ENCODE data around the gene UBP1.

The UBP1 gene

DNA sequence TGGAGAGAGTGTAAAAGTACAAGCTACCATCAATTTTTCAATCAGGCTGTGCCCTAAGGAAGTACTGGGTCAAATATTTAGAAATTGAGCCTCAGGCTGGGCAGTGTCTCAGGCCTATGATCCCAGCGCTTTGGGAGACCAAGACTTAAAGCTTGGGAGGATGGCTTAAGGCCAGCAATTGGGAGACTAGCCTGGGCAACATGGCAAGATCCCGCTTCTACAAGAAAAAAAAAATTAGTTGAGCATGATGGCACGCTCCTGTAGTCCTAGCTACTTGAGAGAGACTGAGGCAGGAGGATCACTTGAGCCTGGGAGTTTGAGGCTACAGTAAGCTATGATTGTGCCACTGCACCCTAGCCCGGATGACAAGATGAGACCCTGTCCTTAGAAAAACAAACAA, 2.0 kb upstream of the UBP1 start:
- TF ChIP-seq, protein P1, sequence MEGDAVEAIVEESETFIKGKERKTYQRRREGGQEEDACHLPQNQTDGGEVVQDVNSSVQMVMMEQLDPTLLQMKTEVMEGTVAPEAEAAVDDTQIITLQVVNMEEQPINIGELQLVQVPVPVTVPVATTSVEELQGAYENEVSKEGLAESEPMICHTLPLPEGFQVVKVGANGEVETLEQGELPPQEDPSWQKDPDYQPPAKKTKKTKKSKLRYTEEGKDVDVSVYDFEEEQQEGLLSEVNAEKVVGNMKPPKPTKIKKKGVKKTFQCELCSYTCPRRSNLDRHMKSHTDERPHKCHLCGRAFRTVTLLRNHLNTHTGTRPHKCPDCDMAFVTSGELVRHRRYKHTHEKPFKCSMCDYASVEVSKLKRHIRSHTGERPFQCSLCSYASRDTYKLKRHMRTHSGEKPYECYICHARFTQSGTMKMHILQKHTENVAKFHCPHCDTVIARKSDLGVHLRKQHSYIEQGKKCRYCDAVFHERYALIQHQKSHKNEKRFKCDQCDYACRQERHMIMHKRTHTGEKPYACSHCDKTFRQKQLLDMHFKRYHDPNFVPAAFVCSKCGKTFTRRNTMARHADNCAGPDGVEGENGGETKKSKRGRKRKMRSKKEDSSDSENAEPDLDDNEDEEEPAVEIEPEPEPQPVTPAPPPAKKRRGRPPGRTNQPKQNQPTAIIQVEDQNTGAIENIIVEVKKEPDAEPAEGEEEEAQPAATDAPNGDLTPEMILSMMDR (IDR thresholded peaks at IDR 0.05; ENCODE audit: borderline replicate concordance, control extremely low read depth, extremely low read depth, insufficient read depth, missing control alignments) = no peak
- no peak for DNase-seq (ENCODE audit: low spot score)
- in situ Hi-C loops (cut with MboI; ENCODE audit: low sequenced_read_pairs, unreplicated experiment) = no loop called here

DNA sequence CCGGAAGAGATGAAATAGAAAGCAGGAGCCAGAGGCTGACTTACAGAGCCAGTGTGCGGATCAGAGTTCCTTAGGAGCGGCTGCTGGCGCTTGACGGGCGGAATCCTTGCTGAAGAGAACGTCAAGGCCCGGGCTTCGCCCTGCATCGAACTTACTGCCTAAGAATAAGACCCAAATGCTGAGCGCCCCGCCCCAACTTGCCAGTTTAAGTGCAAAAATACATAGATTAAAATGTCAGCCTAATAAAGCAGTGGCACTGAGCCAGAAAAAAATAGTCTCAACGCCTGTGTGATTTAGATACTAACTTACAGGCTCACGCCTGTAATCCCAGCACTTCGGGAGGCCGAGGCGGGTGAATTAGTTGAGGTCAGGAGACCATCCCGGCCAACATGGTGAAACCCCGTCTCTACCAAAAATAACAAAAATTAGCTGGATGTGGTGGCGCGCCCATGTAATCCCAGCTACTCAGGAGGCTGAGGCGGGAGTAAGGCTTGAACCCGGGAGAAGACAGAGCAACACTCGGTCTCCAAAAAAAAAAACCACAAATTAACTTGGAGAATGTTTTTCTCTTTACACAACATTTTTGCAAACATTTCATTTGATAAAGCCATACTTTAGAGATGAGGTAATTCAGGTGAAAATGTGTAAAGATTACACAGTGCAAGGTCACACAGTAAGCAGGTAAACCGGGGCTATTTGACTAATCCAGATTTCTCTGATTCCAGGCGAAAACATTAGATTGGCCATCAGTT, 1.2 kb upstream of the UBP1 start:
- TF ChIP-seq, protein P1 (IDR thresholded peaks at IDR 0.05; ENCODE audit: borderline replicate concordance, control extremely low read depth, extremely low read depth, insufficient read depth, missing control alignments) = no peak
- DNase-seq (ENCODE audit: low spot score) = no peak
- in situ Hi-C loops (cut with MboI; ENCODE audit: low sequenced_read_pairs, unreplicated experiment) = no loop called here

DNA sequence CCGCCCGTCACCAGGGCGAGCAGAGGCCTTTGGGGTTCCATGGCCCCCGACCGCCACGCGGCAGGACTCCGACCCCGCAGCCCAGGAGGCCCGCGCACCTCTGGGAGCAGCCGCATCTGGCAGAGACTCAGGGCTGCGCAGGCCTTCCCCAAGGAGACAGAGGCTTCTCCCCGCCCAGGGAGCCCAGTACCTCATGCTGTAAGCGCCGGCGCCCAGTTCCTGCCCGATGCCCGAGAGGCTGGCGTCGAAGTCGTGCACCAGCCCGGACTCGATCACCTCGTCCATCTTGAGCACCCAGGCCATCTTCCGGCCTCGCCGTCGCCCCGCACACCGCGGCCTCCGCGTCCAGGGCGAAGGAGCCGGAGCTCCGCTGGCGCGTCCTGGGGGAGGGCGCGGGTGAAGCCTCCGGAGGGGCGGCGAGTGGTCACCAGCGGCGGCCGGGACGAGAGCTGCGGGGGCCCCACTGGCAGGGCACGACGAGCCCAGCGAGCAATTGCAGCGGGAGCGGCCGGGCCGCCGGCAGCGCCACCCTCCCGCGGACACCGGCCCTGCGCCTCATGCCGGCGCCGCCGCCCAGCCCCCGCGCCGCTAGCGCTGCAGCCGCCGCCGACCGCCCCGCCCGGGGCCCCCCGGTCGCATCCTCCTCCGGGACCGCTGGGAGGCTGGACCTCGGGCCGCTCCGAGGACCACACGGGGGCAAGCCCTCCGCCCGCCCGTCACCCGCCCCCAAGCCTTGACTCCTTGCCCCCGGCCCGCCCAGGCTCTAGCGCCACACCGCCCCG, 468 bp downstream of the UBP1 start:
- DNase-seq (ENCODE audit: low spot score) = peak; percentile 74
- in situ Hi-C loops (cut with MboI; ENCODE audit: low sequenced_read_pairs, unreplicated experiment) = no loop called here
- TF ChIP-seq, protein P1 (IDR thresholded peaks at IDR 0.05; ENCODE audit: borderline replicate concordance, control extremely low read depth, extremely low read depth, insufficient read depth, missing control alignments) = peak; percentile 53

DNA sequence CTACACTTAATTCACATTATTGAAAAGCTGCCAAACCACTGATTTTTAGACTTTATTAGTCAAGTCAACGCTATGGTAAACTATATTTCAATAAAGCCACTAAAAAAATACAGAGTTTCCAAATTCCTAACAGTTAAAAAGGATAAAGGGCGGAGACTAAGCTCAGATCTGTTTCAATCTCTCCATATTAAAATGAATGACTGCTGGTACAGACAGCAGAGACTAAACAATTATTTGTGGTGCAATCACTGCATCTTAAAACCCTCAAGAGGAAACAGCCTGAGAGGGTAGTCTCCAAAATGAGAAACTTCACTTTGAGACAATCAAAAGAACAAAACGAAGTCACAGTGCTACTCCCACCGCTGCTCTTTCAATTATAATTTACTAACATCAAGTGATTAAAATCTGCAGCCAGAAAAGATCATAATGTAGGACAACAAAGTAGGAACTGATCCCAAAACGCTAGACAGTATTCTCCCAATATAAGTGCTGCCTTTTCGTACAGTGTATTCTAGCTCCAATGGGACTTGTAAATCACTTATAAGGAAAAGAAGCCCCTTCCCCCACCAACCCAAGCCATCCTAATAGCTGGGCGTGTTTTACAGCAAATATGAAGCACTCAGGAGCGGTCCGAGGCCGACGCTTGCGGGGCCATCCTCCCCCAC, 1.2 kb downstream of the UBP1 start:
- in situ Hi-C loops (cut with MboI; ENCODE audit: low sequenced_read_pairs, unreplicated experiment) = no loop called here
- no peak for DNase-seq (ENCODE audit: low spot score)
- TF ChIP-seq, protein P1 (IDR thresholded peaks at IDR 0.05; ENCODE audit: borderline replicate concordance, control extremely low read depth, extremely low read depth, insufficient read depth, missing control alignments) = no peak

DNA sequence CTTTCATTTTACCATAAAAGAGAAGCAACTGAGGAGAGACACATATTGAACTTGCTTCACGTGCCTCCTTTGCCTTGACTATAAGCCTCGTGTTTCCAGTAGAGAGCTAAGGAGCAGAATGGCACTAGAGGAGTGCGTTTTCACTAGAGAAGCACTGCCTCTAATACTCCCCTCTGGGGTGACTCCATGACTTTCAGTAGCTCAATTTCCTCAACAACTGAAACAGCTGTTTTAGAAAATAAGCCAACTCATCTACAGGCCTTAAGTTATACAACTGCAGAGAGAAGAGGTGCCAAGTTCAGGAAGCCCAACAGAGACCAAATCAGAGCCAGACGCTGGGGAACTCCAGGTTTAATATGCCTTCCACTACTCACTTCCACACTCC, 1.9 kb downstream of the UBP1 start:
- no peak for DNase-seq (ENCODE audit: low spot score)
- in situ Hi-C loops (cut with MboI; ENCODE audit: low sequenced_read_pairs, unreplicated experiment) = no loop called here
- TF ChIP-seq, protein P1 (IDR thresholded peaks at IDR 0.05; ENCODE audit: borderline replicate concordance, control extremely low read depth, extremely low read depth, insufficient read depth, missing control alignments) = no peak

DNA sequence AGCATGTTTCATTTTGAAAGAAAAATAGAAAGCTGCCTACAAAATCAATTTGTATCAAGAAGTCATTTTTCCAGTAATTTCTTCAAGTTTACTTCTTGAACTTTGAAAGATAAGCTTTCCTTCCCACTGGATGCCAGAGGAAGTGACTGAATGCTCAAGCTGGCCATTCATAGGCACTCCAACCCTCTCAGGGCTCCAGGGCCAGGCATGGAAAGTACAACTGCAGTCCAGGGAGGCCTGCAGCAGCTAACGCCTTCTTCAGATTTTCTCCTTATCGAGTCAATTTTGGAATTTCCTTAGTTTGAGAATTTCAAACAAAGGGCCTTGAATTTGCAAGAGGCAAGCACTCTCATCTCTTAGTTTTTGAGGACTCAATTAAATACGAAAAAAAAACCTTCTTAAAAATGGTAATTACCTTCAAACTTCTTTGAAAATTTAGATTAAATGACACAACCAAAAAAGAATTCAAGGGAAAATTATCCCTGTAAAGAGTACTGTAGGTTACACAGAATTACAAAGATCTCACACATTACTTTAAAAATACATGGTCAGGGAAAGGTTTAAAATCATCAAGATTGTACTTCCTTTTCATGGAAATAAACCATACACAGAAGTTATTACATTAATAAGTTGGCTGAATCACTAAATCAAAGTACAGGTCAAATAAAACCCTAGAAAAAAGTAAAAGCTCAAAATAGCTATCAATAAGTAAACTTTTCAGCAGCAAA, 2.5 kb downstream of the UBP1 start:
- in situ Hi-C loops (cut with MboI; ENCODE audit: low sequenced_read_pairs, unreplicated experiment) = no loop called here
- no peak for DNase-seq (ENCODE audit: low spot score)

More for the DNA sequence above, 2.5 kb downstream of the UBP1 start:
- TF ChIP-seq, protein P1 (IDR thresholded peaks at IDR 0.05; ENCODE audit: borderline replicate concordance, control extremely low read depth, extremely low read depth, insufficient read depth, missing control alignments) = no peak
